GM23248 (cell line): ENCODE measurements around the gene UCK2. TPM values are rescaled to one million over a fixed set of nuclear protein-coding genes. Genes with fewer than 3 reads are reported as not detected.

Source experiments
- DNase-seq: peaks from one replicate; pipeline ENCODE4 v3.0.0-alpha.2; 2015
- H2AFZ ChIP-seq: fragments of 200-600 bp; sonication (generic); 2 replicates; pipeline ENCODE4 v1.6.1; 2016; ENCODE audit warnings: antibody characterized with exemption
- H3F3A ChIP-seq: fragments of 200-600 bp; sonication (generic); 2 replicates; pipeline ENCODE4 v1.6.1; 2016; ENCODE audit warnings: mild to moderate bottlenecking, antibody characterized with exemption, mixed run types; ENCODE audit not compliant: insufficient read depth
- H3K27ac ChIP-seq: fragments of 200-600 bp; sonication (generic); 2 replicates; pipeline ENCODE4 v1.5.1; 2016; ENCODE audit warnings: mild to moderate bottlenecking
- H3K27me3 ChIP-seq: fragments of 200-600 bp; sonication (generic); replicated peaks from 2 replicates; pipeline ENCODE4 v1.6.1; 2016; ENCODE audit warnings: mild to moderate bottlenecking; ENCODE audit not compliant: insufficient read depth
- H3K36me3 ChIP-seq: fragments of 200-600 bp; sonication (generic); 2 replicates; pipeline ENCODE4 v1.6.1; 2016; ENCODE audit warnings: low read depth, mild to moderate bottlenecking
- H3K4me1 ChIP-seq: fragments of 200-600 bp; sonication (generic); 2 replicates; pipeline ENCODE4 v1.6.1; 2016; ENCODE audit warnings: mild to moderate bottlenecking; ENCODE audit not compliant: insufficient read depth
- H3K4me2 ChIP-seq: fragments of 200-600 bp; sonication (generic); one replicate; pipeline ENCODE4 v1.6.1; 2016; ENCODE audit warnings: mild to moderate bottlenecking; ENCODE audit not compliant: unreplicated experiment
- H3K4me3 ChIP-seq: fragments of 200-600 bp; sonication (generic); 2 replicates; pipeline ENCODE4 v1.5.1; 2016; ENCODE audit warnings: mild to moderate bottlenecking
- H3K79me2 ChIP-seq: fragments of 200-600 bp; sonication (generic); 2 replicates; pipeline ENCODE4 v1.6.1; 2016; ENCODE audit warnings: mild to moderate bottlenecking; ENCODE audit not compliant: insufficient read depth
- H3K9ac ChIP-seq: fragments of 200-600 bp; sonication (generic); 2 replicates; pipeline ENCODE4 v1.6.1; 2016; ENCODE audit warnings: mild to moderate bottlenecking
- H3K9me2 ChIP-seq: fragments of 200-600 bp; sonication (generic); 2 replicates; pipeline ENCODE4 v1.6.1; 2016; ENCODE audit warnings: mixed run types, mild to moderate bottlenecking, moderate library complexity; ENCODE audit not compliant: insufficient read depth
- H3K9me3 ChIP-seq: fragments of 200-600 bp; sonication (generic); one replicate; pipeline ENCODE4 v1.6.1; 2017; ENCODE audit warnings: low read depth
- H4K20me1 ChIP-seq: fragments of 200-600 bp; sonication (generic); 2 replicates; pipeline ENCODE4 v1.6.0; 2016; ENCODE audit not compliant: insufficient read depth
- EZH2 ChIP-seq: fragments of 200-600 bp; sonication (generic); IDR thresholded peaks from 2 replicates; pipeline ENCODE4 v1.6.1; 2018; ENCODE audit warnings: antibody characterized with exemption, mild to moderate bottlenecking; ENCODE audit not compliant: insufficient read depth, poor library complexity, severe bottlenecking
- EZH2phosphoT487 ChIP-seq: fragments of 200-600 bp; sonication (generic); IDR thresholded peaks from 2 replicates; pipeline ENCODE4 v1.6.1; 2018; ENCODE audit warnings: antibody characterized with exemption, moderate library complexity, mild to moderate bottlenecking, low read depth; ENCODE audit not compliant: insufficient read depth
- WGBS, 2 experiments: methylation state at CpG; one replicate each; pipeline ENCODE4 v1.1.6; 2015 to 2017; ENCODE audit warnings: low lambda C conversion rate in 2 of 2, low coverage in 1 of 2; ENCODE audit errors: missing lambda C conversion rate in 2 of 2; 5-methylcytosine and 5-hydroxymethylcytosine counted together
- in situ Hi-C: fragments of 300-500 bp; cut with MboI; formaldehyde crosslinking; loops from 2 replicates; pipeline ENCODE4 v1.15.0; 2020
- polyA plus RNA-seq: library from polyadenylated mRNA; unstranded; fragments of >200 nt; fragmentation: Nextera tagmentation; extraction: Ambion mirVana; gene quantifications from 2 replicates; pipeline ENCODE4 v1.2.1, GENCODE V29; 2016
- total RNA-seq: library from RNA; depleted of rRNA; stranded (reverse); fragments of >200 nt; shearing (Covaris generic); gene quantifications from 2 replicates; pipeline ENCODE4 v1.2.3, GENCODE V29; 2014; rRNA removed

The UCK2 gene
- total and polyA plus RNA-seq, 2 experiments from 2014 or later = 78.2 to 81.9 TPM

DNA sequence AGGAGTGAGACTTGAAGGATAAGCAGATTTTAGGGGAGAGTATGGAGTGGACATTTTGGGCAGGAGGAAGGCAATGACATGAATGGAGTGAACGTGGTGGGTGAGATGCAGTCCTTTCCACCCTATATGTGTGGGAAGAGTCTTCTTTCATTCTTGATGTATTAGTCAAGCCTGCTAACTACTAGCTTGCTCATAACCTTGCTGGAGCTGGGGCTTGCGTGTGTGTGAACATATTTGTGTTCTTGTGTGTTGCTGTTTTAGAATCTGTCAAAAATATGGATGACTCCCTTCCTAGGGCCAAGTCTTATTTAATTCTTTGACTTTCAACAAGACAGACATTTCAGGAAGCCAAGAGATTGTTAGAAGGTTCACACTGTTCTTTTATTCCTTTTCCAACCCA is 132.7 kb downstream of the UCK2 start:
- Histone ChIP-seq H3K9me2 (no peaks in the 10 kb centered on the region), H3K9me3 (no peaks in the 10 kb centered on the region), H3K4me2 (peak overlapping the region; percentile 53), H2AFZ (no peak overlapping the region), H3K4me1 (peaks cover 19% of the 10 kb centered on the region), H4K20me1 (no peaks in the 10 kb centered on the region), H3K36me3 (no peaks in the 10 kb centered on the region), H3K4me3 (0 out of 2 replicates have a peak overlapping the region, but pooled peaks have one; percentile 18), H3K9ac (no peak overlapping the region), H3K79me2 (no peaks in the 10 kb centered on the region), H3K27me3 (peaks cover 11% of the 10 kb centered on the region; the same call in 1 of the 2 replicates), H3K27ac (no peak overlapping the region), H3F3A (peaks cover 7% of the 10 kb centered on the region; the same call in 1 of the 2 replicates)
- in situ Hi-C loops = no loop called here
- 0 to 8% methylated on average over 2 of the region's 2 CpGs for whole genome bisulfite sequencing, 2 experiments
- TF ChIP-seq EZH2 (no peak), EZH2phosphoT487 (no peak)
- peak; percentile 81 for DNase-seq

DNA sequence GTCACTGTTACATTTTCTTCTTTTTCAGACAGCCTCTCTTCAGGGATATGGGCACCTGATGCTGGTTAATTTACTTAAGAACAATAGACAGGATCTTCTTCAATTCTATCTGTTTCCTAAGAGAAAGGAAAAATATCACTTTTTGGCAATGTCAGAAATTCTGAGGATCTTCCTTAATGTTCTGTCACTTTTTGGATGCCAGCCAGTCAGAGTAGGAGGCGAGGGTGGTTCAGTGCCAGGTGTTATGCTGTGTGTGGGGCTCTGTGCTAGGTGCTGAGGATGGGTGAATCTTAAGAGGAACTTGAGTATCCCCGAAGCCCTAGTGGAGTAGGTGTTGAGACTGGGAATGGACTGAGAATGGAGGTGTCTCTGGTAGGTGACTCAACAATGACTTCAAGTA is 133.5 kb downstream of the UCK2 start:
- peaks cover 16% of the 10 kb centered on the region; the same call in 1 of the 2 replicates for H3K27me3 ChIP-seq
- H3K36me3 ChIP-seq = no peaks in the 10 kb centered on the region
- H3K4me3 ChIP-seq = no peak overlapping the region
- 6 to 25% methylated on average over 2 of the region's 2 CpGs for WGBS, 2 experiments
- H3K27ac ChIP-seq = no peak overlapping the region
- no peak for DNase-seq
- H3K4me2 ChIP-seq = no peak overlapping the region
- H3K9ac ChIP-seq = no peak overlapping the region
- in situ Hi-C loops = no loop called here
- H3F3A ChIP-seq = peaks cover 7% of the 10 kb centered on the region; the same call in 1 of the 2 replicates
- no peak overlapping the region for H2AFZ ChIP-seq
- H4K20me1 ChIP-seq = no peaks in the 10 kb centered on the region
- no peak for TF ChIP-seq EZH2
- TF ChIP-seq EZH2phosphoT487 = no peak
- H3K4me1 ChIP-seq = peaks cover 14% of the 10 kb centered on the region
- no peaks in the 10 kb centered on the region for H3K9me3 ChIP-seq
- no peaks in the 10 kb centered on the region for H3K9me2 ChIP-seq
- H3K79me2 ChIP-seq = no peaks in the 10 kb centered on the region

Other genes starting within 250 kb of the UCK2 start
- 165 and 186 TPM in 2 replicates for gene MGST3, start 196.4 kb upstream of the UCK2 start, total RNA-seq
- 383 and 389 TPM in 2 replicates for gene MGST3, start 196.4 kb upstream of the UCK2 start, polyA plus RNA-seq
- gene ALDH9A1, start 129.1 kb upstream of the UCK2 start, total RNA-seq = 107 and 113 TPM in 2 replicates
- 99.3 and 100 TPM in 2 replicates for gene ALDH9A1, start 129.1 kb upstream of the UCK2 start, polyA plus RNA-seq
- 116 and 126 TPM in 2 replicates for gene TMCO1, start 58.7 kb upstream of the UCK2 start, total RNA-seq
- gene TMCO1, start 58.7 kb upstream of the UCK2 start, polyA plus RNA-seq = 203 and 207 TPM in 2 replicates